ENCODE measurements around the gene MPPE1.
"Not testable (repeated sequence)": the region's sequence is repeated elsewhere in the genome, so short reads cannot be mapped to it uniquely, and the experiment has no call there.

The MPPE1 gene

GRCh38 chr18:11857177-11857887, 50.8 kb downstream of the MPPE1 start:
- no peak for DNase-seq

GRCh38 chr18:11854554-11854953, 53.6 kb downstream of the MPPE1 start:
- DNase-seq, ATAC-seq: not testable (repeated sequence)

More at GRCh38 chr18:11857177-11857887, 50.8 kb downstream of the MPPE1 start:
- no peak for ATAC-seq

- peak; percentile 47 for ATAC-seq
- DNase-seq, result peak; percentile 53
These were observed 56.2 kb downstream of the MPPE1 start for GRCh38 chr18:11851806-11852337.

- DNase-seq, result peak; percentile 98
- ATAC-seq, result peak; percentile 95
These were observed 56.8 kb downstream of the MPPE1 start, which contains the start of gene CHMP1B for GRCh38 chr18:11851146-11851805. TSS of gene CHMP1B (plus strand) at chr18:11851413. CDS start at chr18:11851512, 99 bp downstream.

GRCh38 chr18:11850821-11851145, 57.3 kb downstream of the MPPE1 start:
- peak; percentile 30 for ATAC-seq
- DNase-seq, result no peak

- ATAC-seq, result peak; percentile 35
- peak; percentile 67 for DNase-seq
These were observed 58.1 kb downstream of the MPPE1 start for GRCh38 chr18:11849841-11850634.

GRCh38 chr18:11849279-11849678, 58.8 kb downstream of the MPPE1 start:
- no peak for DNase-seq
- no peak for ATAC-seq

GRCh38 chr18:11847811-11848210, 60.3 kb downstream of the MPPE1 start:
- ATAC-seq (no peak), DNase-seq (no peak)

GRCh38 chr18:11845654-11846053, 62.5 kb downstream of the MPPE1 start:
- no peak for ATAC-seq
- DNase-seq, result no peak

- no peak for DNase-seq
- no peak for ATAC-seq
These were observed 63.7 kb downstream of the MPPE1 start for GRCh38 chr18:11844436-11844835.

GRCh38 chr18:11842562-11842961, 65.6 kb downstream of the MPPE1 start:
- ATAC-seq (no peak), DNase-seq (no peak)

- DNase-seq (no peak), ATAC-seq (no peak)
These were observed 67.6 kb downstream of the MPPE1 start for GRCh38 chr18:11840493-11840892.

GRCh38 chr18:11839556-11839955, 68.6 kb downstream of the MPPE1 start:
- DNase-seq (no peak), ATAC-seq (no peak)

GRCh38 chr18:11834772-11835171, 73.3 kb downstream of the MPPE1 start:
- ATAC-seq, result no peak

More at GRCh38 chr18:11834772-11835171, 73.3 kb downstream of the MPPE1 start:
- no peak for DNase-seq
